HG03196 (cell line): ENCODE data around the gene PDE1A.

ENCODE experiments used
- ATAC-seq: cut with Tn5 transposase; IDR thresholded peaks from one replicate; pipeline ENCODE4 v1.9.1; 2021; ENCODE audit not compliant: unreplicated experiment

The PDE1A gene

DNA sequence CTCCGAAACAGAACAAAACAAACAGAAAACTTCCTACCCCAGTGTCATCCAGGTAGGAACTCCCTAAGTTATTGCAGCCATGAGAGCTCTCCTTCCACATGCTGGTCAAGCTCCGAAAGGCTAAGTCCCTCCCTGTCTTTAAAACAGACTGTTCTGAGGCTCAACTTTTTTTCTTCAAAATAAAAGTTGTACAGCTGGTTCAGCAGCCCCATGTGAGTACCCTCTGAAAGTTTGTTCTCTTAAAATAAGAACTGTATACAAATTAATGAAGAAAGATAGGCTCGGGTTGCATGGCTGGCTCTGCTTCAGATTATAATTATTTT is at the start of gene PDE1A:
Gene PDE1A (minus strand): TSS at position 119 of the 323 bp plus-strand sequence.
- no peak for ATAC-seq

DNA sequence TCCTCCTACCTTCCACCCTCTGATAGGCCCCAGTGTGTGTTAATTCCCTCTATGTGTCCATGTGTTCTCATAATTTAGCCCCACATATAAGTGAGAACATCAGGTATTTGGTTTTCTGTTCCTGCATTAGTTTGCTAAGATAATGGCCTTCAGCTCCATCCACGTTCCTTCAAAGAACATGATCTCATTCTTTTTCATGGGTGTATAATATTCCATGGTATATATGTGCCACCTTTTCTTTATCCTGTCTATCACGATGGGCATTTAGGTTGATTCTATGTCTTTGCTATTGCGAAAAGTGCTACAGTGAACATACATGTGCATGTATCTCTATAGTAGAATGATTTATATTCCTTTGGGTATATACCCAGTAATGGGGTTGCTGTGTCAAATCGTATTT is 46.8 kb upstream of the PDE1A start:
- no peak for ATAC-seq

DNA sequence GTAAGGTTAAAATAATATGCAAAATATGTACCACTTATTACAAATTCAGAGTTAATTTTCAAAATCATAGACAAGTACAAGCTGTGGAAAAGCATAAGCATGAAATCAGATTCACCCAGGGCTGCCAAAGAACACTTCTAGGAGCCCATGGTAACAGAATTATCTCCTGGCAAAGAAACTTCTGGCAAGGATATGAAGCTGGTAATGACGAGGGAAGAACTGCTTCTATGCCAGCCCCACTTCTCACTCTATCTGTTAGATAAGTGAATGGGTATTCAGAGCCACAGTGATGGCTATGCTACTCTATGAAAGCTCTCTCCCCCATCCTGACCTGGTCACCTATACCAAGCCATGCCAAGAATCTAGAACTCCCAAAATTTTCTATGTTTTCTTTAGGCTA is 36.9 kb upstream of the PDE1A start:
- ATAC-seq = no peak

DNA sequence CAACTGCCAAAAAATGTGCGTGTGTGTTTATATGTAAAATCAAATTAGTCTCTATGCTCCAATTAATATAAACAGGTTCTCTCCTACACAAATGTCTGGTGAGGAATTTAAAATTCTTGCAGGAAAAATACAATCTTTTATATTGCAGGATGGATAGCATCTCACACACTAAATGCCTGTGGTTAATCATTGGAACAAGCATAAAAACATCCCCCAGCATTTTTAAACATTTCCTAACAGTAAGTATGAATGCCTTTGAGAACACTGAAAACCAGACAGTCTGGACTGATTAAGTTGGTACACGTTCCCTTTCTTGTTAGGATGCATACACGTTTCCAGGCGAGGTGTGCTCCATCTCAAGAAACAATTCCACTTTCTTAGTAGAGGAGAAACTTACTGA is 29.9 kb upstream of the PDE1A start:
- no peak for ATAC-seq

DNA sequence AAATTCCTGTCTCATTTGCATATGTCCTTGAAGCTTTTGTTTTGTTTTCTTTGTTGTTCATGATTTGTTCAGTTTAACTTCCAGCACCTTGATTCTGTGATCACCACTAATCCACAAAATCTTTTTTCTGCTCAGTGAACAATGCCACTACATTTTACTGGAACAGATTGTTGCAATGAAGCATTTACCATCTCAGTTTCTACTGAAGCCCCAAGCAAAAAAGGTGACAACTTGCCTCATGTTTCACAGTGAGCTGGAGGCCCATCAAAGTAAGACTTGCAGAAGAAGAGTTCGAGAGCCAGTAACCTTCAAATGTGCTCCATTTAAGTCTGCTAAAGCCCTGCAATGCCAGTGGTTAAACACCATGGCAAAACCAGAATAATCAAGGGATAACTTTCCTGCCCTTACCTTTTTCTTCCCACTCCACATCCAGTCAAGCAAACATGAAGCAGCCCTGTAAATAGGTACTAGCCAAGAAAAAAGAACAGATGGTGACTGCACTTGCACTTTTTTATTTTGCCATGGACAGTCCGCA is 25.7 kb upstream of the PDE1A start:
- no peak for ATAC-seq

DNA sequence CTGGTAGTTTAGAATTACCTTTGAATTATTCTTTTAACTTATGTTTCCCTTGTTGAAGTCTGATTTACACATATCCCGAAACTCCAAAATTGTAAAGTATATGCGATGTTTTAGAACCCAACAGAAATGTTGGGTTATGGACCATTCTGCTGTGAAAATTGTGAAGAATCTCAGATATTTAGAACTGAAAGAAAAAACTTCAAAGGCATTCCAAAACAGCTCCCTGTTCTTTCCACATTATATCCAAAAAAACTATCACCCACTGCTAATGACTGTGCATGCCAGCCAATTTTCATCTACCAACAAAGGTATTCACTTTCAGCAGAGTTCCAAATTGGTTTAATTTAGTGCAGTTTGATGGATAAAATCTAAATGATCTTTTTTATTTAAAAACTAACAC is 21.5 kb upstream of the PDE1A start:
- no peak for ATAC-seq

DNA sequence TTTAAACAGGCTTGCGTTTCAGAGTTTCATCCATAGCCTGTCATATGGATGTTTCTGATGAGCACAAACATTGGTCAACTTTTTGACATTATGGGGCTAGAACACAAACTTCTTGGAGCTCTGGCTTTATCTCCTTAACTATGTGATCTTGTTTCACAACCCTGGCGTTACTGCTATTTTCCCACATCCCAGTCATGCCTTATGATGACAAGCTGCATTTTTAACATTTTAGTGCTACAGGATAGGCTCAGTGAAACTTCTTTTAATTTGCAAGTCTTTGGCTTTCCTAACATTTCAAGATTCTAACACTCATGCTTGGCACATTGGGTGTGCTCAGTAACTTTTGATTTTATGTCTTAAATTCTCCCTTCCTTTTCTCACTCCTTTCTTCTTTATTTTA is 21.0 kb upstream of the PDE1A start:
- ATAC-seq = no peak

DNA sequence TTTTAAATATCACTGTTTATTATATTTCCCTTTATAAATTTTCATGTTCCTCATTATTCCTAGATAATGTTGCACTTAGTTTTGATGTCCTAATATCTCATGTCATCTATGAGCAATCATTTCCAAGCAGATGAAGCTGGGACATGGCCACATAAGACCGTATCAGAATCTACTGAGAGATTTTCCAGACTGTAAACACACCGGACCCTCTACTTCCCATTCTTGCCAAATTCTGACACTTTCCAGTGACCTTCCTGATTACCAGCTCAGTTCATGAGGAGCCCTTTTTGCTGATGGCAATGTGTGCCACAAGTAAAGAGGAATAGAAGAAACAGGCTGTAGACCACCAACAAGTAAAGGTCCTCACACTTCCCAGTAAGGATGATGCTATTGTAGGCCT is 20.3 kb upstream of the PDE1A start:
- no peak for ATAC-seq

DNA sequence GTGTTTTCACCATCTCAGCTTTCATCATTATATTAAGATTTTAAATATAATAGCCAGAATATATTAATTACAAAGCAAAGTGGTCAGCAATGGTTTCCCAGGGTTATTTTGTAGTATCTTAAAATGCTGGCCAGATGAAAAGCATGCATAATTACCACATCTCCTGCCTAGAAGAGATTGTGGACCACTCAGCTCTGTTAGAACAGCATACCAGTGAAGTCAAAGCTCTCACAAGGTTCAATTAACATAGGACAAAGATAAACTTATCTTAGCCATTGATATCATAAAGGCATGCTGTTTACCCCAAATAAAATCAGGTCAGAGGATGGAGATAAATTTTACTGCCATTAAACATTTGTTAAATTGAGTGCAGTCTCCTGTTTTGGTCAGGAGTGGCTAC is 19.3 kb upstream of the PDE1A start:
- no peak for ATAC-seq

DNA sequence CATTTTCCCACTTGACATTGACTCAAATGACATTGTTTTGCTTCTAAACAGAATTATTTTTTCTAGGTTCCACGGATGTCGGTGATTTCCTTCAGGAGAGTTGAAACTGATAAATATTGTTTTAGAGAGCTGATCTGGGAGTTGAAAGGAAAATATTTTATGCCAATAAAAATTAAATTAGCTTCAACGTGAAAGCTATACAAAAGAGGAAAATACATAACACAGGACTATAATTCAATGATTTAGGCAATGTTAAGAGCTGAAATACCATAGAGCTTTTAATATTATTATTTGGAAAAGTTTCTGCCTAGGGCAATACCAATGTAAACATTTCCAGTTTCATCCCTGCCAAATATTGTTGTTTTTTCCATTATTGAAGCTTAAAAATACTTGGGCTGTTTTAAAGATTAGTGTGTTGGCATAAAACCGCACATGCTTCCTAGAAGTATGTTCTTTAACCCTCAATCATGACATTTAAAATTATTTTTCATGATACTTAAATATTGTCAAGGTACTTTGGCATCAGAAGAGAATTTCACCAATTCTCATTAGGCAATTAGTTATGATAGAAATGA is 18.6 kb upstream of the PDE1A start:
- no peak for ATAC-seq

DNA sequence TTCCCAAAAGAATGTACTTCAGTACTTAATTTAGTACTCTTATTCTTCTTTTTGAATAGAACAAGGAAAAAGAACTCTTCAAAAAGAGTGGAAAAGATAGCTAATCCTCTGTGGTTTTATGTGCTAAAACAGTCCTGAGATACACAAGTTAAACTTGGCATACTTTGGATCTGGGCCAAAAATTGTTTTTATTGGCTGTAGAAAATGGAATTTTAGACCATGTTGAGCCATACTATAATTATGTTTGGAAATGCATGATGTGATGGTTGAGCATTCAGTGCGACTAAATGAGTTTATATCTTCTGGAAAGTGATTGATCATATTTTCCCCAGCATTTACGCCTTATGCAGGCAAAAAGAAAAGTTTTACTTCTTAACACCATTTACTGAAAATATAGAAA is 18.0 kb upstream of the PDE1A start:
- no peak for ATAC-seq

DNA sequence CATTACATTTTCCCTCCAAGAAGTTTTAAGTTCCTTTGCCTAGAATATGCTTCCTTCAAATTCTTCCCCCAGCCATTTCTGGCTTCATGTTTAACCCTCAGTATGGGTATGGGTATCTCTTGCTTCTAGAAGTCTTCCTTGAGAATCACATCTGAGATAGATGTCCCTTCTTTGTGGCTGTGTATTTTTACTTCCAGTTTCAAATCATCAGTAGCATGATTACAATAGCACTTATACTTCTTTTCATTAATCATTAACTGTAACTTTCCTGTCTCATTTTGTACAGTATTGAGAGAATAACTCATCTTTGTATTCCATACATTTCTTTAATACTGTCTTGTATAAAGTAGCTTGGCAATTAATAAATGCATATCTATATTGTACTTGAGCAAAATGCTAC is 17.3 kb upstream of the PDE1A start:
- ATAC-seq = peak; percentile 59

DNA sequence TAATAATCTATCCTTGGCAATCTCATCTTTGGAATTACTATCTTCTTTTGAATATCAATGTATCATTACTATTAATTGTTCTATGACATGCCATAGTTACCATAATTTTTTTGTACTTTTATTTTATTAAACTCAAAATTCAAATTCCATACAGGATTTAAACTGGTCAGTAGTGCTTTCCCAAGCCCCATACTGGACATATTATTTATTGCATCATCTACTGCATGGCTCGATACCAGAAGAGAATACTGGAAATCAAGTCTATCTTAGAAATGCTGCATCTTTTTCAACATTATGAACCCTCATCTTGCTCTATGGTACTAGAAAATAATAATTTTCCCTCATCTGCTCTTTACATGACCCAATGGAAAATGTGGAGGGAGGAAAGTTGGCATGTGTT is 9.4 kb upstream of the PDE1A start:
- ATAC-seq = no peak

DNA sequence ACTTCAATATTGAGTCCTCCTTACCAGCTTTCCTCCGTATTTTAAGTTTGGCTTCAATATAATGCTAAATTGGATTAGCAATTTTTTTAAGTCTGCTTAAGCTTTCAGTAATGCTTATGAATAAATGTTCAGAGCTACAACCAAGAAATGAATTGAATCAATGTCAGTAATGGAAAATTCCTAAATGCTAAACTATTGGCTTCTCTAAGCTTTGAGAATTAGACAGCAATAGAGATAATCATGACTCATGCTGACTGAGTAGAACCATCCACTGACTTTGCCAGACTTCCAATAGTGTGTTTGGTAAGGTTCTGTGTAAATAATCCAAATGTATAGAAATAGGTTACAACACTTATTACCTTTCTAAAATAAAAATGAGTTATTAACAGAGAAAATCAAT is 8.9 kb upstream of the PDE1A start:
- ATAC-seq = no peak

DNA sequence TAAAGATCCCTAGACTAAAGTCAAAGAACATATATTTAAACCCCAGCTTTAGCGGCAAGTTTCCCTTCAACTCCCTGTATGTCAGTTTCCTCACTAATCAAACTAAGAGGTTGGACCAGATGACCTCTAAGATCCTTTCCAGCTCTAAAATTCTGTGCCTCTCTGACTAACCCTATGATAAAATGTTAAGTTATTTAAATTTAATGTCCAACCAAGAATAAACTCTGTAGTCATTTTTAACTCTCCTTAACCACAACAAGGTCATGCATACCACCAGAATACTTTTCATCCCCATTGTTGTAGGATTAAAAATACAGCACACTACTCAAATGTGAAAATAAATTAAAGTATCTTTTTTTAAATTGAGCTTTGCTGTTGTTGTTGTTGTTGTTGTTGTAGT is 5.2 kb upstream of the PDE1A start:
- no peak for ATAC-seq

DNA sequence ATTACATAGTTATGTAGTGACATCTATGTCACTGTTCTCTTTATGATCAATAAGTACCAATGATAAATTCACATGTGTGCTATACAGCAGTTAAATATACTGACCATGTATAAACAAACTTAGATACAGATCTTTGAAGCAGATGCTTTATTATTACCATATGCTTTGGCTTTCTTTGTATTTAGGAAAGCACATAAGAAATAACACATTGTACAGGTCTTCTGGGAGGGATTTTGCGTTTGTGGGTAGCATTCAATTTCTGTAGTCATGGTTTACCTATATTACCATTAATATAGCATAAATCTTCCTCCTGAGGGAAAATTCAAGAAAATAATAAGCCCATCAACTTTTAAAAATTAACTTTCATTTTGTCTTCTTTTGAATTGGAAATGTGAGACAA is 1.6 kb upstream of the PDE1A start:
- no peak for ATAC-seq

DNA sequence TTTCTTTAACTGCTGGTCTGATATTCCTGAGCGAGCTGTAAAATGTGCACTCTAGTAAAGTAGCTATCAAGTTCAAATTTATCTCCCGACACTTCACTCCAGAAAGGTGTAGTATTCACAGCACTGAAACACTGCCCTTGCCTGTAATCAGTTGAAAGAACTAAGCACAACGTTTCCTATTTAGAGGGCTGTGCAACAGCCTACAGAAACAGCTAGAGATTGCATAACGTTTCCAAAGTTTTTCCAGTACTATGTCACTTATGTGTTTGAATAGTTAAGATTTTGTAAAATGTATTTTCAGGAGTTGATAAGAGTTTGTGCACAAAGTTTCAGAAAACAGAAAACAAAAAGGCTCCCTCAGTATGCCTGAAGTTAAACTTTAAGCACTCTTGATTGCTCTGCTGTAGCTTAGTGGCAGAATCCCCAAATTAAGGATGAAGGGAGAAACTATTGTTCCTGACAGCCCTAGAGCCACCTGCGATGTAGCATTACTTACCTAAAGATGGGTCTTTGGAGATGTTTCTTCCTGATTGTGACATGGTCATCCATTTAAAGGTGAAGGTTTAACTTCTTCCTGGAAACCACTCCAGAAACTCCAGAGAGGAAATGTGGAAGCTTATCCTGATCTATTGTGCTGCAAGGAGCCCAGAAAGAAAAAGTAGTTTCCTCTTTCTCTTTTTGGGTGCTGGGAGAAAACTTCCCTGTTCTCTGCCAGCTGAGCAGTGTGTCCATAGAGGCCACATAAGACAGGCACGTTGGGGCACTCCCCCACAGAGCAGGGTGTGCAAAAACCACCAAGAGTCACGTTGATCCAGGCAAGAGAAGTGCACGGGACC is 536 bp downstream of the PDE1A start:
- no peak for ATAC-seq

DNA sequence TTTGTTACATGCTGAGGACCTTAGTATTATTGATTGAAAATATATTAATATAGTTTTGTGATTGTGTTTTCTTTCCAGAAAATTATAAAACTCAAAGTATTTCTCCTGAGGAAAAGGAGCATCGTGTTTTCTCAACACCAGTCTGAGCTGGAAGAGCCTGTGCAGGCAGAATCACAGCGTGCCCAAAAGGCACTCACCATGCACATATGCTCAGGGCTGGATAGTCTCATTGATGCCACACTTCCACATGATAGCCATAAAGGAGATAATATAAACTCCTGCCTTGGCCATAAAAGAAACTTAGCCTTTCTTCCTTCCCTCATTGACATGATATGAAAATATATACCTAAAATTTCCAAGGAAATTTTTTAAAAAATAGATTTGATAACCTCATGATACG is 4.0 kb downstream of the PDE1A start:
- ATAC-seq = no peak

DNA sequence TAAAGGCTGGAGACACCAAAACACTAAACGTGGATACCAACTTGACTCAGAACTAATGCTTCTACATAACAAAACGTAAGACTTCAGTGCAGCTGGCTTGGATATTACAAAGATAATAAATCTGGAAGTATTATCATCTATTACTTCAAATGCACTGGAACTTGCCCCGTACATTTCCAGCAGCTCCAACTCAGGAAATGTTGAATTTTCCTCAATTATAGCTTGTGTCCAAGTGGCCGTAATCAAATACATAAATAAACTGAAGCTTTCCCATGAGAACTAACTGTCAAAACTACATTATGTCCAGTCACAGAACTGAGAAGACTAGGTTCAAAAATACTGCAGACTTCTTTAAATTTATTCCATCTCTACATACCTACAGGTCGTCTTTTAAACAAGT is 6.2 kb downstream of the PDE1A start:
- ATAC-seq = no peak

DNA sequence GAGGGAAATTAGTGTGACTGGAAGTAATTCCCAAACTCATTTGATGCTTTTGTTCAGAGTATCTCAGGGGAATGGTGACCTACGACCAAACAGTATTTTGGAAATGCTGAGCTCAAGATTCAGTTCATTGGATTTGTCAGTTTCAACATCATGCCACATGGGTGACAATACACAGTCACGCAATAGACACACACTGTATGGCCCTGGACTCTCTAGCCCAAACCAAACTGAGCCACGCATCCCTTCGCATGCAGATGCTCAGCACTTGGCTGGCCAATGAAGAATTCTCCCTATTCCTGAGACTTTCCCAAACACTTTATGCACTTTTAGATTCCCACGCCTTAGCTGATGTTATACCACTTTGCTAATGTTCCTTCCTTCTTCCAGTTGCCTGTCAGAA is 10.0 kb downstream of the PDE1A start:
- ATAC-seq = no peak

DNA sequence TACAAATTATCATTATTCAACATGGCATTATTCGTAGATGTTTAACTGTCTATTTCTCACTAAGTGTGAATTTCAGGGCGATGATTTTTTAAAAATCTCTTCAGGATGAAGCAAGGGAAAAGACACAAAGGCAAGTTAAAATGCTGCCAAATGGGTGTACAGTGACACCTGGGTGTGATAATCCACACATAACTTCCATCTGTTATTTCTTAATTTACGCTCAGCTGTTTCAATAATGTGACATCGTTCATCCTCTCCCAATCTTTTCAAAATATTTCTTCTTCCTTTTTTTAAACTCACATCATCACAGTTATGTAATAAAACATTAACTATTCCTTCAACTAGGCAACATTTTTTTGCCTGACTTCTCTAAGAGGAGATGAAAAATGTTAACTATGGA is 10.6 kb downstream of the PDE1A start:
- no peak for ATAC-seq

DNA sequence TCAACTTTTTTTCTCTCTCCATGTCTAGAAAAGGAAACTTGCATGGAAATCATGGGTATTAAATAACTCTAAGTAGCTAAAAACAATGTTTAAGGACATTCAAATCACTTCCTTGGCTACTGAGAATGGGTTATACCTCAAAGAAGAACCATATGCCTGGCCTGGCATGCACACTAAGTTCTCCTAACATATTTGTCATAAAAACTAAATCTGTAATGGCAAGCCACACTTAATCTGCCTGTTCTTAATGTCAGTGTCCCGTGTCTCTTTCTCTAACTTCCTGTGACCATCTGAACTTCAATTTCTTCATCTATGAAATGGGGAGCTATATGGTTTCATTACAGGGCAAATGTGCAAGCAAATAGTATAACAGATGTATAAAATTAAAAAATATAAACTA is 11.1 kb downstream of the PDE1A start:
- no peak for ATAC-seq

DNA sequence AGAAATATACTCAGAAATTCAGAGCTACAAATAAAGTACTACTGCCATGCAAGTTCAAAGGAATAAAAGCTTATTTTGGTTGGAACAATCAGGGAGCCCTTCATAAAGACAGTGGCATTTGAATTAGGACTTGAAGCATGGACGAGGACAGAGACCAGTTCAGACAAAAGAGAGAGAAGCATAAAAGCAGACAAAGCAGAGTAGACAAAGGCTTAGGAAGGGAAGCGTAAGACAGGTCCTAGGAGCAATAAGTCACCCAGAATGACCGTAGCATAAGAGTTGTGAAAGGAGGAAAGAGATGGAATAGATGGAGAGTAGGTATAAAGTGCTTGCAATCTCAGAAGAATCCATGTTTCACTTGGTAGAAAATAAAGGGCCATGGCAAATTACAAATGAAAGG is 14.0 kb downstream of the PDE1A start:
- ATAC-seq = no peak
